ENCODE results near the gene USP2.

GRCh38 chr11:119406005-119406404 lies 24.5 kb upstream of the USP2 start:
- TF ChIP-seq CTCF (IDR thresholded peaks at IDR 0.05) = no peak
- TF ChIP-seq POLR2AphosphoS5 (IDR thresholded peaks at IDR 0.05) = no peak
- no peak for TF ChIP-seq EP300 (IDR thresholded peaks at IDR 0.05)
